ENCODE measurements around the gene PCNX2. TPM values are rescaled to one million over a fixed set of nuclear protein-coding genes. Genes with fewer than 3 reads are reported as not detected.

The PCNX2 gene
- total RNA-seq, 1 donor, result 38.4 TPM

- Histone ChIP-seq H3K4me1 (ENCODE audit: insufficient read depth, low read length) (peaks cover 22% of the 10 kb centered on the region), H3K4me3 (ENCODE audit: low read length) (no peak overlapping the region), H3K9me3 (ENCODE audit: low read depth, low read length) (no peaks in the 10 kb centered on the region), H3K27me3 (ENCODE audit: insufficient read depth, low read length) (no peaks in the 10 kb centered on the region)
Observed at GRCh38 chr1:233290396-233291034, 5.0 kb downstream of the PCNX2 start.

GRCh38 chr1:233289676-233290075 lies 5.8 kb downstream of the PCNX2 start:
- no peak overlapping the region for H3K4me3 ChIP-seq (ENCODE audit: low read length)
- no peaks in the 10 kb centered on the region for H3K9me3 ChIP-seq (ENCODE audit: low read depth, low read length)
- no peaks in the 10 kb centered on the region for H3K27me3 ChIP-seq (ENCODE audit: insufficient read depth, low read length)
- peaks cover 17% of the 10 kb centered on the region for H3K4me1 ChIP-seq (ENCODE audit: insufficient read depth, low read length)

GRCh38 chr1:233282582-233282886 lies 13.0 kb downstream of the PCNX2 start:
- Histone ChIP-seq H3K4me1 (ENCODE audit: insufficient read depth, low read length) (peaks cover 29% of the 10 kb centered on the region), H3K9me3 (ENCODE audit: low read depth, low read length) (no peaks in the 10 kb centered on the region), H3K4me3 (ENCODE audit: low read length) (no peak overlapping the region), H3K27me3 (ENCODE audit: insufficient read depth, low read length) (no peaks in the 10 kb centered on the region)

DNA sequence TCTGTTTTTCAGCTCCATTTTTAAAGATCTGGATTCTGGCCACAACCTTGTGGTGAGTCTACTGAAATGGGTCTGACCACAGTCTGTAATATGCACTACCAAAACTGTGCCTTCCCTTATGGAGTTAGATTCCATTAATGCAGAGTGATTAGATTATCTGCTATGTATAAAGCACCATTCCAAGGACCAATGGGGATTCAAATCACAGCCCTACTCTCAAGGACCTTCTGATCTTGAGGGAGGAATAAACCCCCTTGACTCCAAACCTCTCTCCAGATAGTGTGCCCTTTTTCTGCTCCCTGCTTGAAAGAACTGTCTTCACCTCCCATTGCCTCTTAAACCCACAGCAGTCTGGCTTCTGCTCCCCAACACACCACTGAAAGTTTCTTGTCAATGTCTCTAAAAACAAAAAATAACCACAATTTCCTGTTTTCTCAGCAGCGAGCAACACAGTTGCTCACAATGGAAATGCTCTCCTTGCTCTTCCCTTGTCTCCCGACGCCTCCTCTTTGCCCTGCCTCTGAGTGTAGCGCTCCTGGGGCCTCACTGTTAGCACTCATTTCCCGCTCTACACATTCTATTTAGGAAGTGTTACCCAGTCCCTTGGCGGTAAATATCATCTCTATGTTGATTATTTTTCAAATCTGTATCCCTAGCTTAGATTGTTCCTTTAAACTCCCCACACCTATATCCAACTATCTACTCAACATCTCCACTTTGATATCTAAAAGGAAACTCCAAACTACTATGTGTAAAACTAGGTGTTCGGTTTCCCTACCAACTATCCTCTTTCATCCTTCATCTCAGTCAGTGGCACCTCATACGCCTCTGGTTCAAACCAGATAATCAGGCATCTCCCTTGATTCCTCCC lies 13.6 kb downstream of the PCNX2 start:
- Histone ChIP-seq H3K4me3 (ENCODE audit: low read length) (no peak overlapping the region), H3K27me3 (ENCODE audit: insufficient read depth, low read length) (no peaks in the 10 kb centered on the region), H3K9me3 (ENCODE audit: low read depth, low read length) (no peaks in the 10 kb centered on the region), H3K4me1 (ENCODE audit: insufficient read depth, low read length) (peaks cover 32% of the 10 kb centered on the region)

GRCh38 chr1:233279971-233280370 lies 15.6 kb downstream of the PCNX2 start:
- no peaks in the 10 kb centered on the region for H3K27me3 ChIP-seq (ENCODE audit: insufficient read depth, low read length)
- no peaks in the 10 kb centered on the region for H3K9me3 ChIP-seq (ENCODE audit: low read depth, low read length)
- H3K4me1 ChIP-seq (ENCODE audit: insufficient read depth, low read length), result peaks cover 32% of the 10 kb centered on the region
- no peak overlapping the region for H3K4me3 ChIP-seq (ENCODE audit: low read length)

DNA sequence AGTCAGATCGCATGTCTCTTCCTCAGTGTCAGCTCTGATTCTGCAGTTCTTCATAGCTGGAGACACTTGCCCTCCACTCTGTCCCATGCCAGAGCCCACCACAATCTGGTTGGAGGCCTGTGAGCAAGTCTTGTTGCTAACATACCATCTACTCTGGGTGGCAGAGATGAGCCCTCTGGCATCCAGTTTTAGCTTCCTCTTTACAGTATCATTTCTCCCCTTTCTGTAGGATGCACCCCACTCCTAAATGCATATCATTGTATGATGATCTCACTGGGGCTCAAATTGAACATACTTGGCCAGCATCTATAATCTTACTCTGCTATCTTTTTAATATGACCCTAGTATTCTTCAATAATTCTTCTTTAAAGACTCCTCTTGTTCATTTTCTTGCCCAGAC lies 16.9 kb downstream of the PCNX2 start:
- Histone ChIP-seq H3K4me3 (ENCODE audit: low read length) (no peak overlapping the region), H3K9me3 (ENCODE audit: low read depth, low read length) (no peaks in the 10 kb centered on the region), H3K27me3 (ENCODE audit: insufficient read depth, low read length) (no peaks in the 10 kb centered on the region), H3K4me1 (ENCODE audit: insufficient read depth, low read length) (peaks cover 32% of the 10 kb centered on the region)

DNA sequence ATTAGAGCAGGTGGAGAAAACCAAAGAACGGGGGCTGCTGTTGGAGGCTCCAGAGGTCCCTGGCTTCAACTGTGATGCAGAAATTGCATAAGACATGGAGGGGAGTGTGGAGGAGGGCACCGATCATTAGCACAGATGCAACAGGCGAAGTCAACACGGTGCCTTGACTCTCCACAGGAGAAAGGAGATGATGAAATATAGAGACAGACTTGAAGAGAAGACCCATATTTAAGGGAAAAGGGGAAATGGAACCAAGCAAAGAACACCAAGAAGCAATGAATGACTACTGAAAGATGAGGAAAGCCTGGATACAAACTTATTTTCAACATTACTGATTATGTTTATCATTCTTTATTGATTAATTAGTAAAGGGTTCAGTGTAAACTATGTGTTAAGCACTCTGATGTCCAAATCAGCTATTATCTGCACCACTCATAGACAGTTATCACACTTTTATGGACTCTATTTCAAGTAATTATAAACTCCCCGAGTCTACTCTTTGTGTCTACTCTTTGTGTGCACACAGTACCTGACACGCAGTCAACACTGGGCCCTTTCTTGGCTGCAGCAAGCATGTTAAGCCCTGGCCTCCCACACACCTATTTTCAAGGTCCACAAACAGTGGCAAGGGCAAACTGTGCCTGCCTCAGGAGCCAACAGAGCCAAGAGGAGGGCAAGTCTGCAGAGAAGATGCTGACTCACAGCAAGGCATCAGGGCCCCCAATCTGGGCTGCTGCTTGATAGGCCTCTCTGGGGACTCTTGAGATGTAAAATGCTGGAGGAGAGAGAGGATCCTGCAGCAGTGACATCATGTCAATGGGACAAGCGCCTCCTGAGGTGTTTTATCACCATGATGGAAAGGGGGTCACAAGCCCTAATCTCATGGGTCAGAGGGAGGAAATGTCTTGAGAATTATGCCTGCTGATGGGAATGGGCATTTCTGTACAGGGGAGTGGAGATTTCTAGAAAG lies 17.6 kb downstream of the PCNX2 start:
- H3K9me3 ChIP-seq (ENCODE audit: low read depth, low read length), result no peaks in the 10 kb centered on the region
- H3K4me3 ChIP-seq (ENCODE audit: low read length), result no peak overlapping the region
- no peaks in the 10 kb centered on the region for H3K27me3 ChIP-seq (ENCODE audit: insufficient read depth, low read length)
- H3K4me1 ChIP-seq (ENCODE audit: insufficient read depth, low read length), result peaks cover 32% of the 10 kb centered on the region

DNA sequence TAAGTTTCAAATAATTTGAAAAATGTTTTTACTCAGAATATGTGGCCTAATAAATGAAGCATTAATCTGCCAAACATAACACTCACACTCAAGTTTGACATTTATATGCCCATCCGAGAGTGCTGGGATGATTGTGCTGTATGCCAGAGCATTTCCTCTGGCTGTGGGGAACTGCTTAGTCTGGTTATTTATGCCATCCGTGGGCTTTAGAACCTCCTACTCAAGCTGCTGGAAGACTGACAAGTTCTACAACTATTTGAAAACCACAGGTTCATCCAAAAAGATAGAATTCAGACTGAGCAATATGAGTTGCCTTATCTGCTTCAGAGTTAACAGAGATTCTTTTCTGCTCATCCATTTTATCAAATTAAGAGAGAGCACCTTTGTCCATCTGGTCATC lies 25.9 kb downstream of the PCNX2 start:
- no peak overlapping the region for H3K4me3 ChIP-seq (ENCODE audit: low read length)
- no peaks in the 10 kb centered on the region for H3K27me3 ChIP-seq (ENCODE audit: insufficient read depth, low read length)
- no peaks in the 10 kb centered on the region for H3K4me1 ChIP-seq (ENCODE audit: insufficient read depth, low read length)
- no peaks in the 10 kb centered on the region for H3K9me3 ChIP-seq (ENCODE audit: low read depth, low read length)

- Histone ChIP-seq H3K4me3 (ENCODE audit: low read length) (no peak overlapping the region), H3K27me3 (ENCODE audit: insufficient read depth, low read length) (no peaks in the 10 kb centered on the region), H3K9me3 (ENCODE audit: low read depth, low read length) (no peaks in the 10 kb centered on the region), H3K4me1 (ENCODE audit: insufficient read depth, low read length) (no peaks in the 10 kb centered on the region)
Observed at GRCh38 chr1:233268389-233269022, 27.0 kb downstream of the PCNX2 start.

GRCh38 chr1:233261695-233262094 lies 33.8 kb downstream of the PCNX2 start:
- no peak overlapping the region for H3K4me3 ChIP-seq (ENCODE audit: low read length)
- H3K27me3 ChIP-seq (ENCODE audit: insufficient read depth, low read length), result no peaks in the 10 kb centered on the region
- no peaks in the 10 kb centered on the region for H3K4me1 ChIP-seq (ENCODE audit: insufficient read depth, low read length)
- no peaks in the 10 kb centered on the region for H3K9me3 ChIP-seq (ENCODE audit: low read depth, low read length)

- no peak overlapping the region for H3K4me3 ChIP-seq (ENCODE audit: low read length)
Observed at GRCh38 chr1:233261206-233261605, 34.3 kb downstream of the PCNX2 start.

DNA sequence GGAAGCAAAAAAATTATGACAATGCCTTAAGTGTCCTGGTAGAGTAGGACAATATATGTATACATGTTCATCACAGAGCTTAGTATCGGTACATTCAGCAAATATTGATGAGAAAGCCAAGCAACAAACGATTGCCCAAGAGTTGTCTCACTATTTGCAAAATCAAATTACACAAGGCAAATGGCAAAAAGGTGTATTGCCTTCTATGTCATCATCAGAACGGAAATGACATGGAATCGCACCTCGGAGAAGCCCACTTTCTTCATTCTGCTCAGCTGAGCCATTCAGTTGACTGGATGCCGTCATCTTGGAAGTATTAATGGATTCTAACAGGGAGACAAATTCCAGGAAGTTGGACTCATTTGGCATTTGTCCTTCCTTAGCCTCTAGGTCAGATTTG lies 37.7 kb downstream of the PCNX2 start:
- H3K4me1 ChIP-seq (ENCODE audit: insufficient read depth, low read length), result no peaks in the 10 kb centered on the region
- H3K4me3 ChIP-seq (ENCODE audit: low read length), result no peak overlapping the region
- H3K27me3 ChIP-seq (ENCODE audit: insufficient read depth, low read length), result no peaks in the 10 kb centered on the region
- no peaks in the 10 kb centered on the region for H3K9me3 ChIP-seq (ENCODE audit: low read depth, low read length)

More at GRCh38 chr1:233261206-233261605, 34.3 kb downstream of the PCNX2 start:
- Histone ChIP-seq H3K9me3 (ENCODE audit: low read depth, low read length) (no peaks in the 10 kb centered on the region), H3K4me1 (ENCODE audit: insufficient read depth, low read length) (no peaks in the 10 kb centered on the region), H3K27me3 (ENCODE audit: insufficient read depth, low read length) (no peaks in the 10 kb centered on the region)

DNA sequence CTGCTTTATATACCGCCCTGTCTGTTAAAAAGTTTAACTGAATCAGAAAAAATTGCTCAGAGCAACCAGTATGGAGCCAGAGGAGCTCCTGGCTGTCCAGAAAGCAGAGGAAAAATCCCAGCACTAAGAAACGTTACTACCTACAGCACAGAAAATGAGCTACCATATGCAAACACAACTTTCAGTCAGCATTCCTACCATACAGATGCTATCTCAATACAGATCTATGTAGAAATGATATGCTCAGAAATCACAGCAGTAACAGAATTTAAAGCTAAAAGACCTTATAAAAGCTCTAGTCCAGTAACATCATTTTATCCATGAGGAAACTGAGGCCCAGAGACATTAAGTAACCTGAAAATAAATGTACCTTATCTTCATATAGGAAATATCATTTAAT lies 38.7 kb downstream of the PCNX2 start:
- no peaks in the 10 kb centered on the region for H3K27me3 ChIP-seq (ENCODE audit: insufficient read depth, low read length)
- H3K4me3 ChIP-seq (ENCODE audit: low read length), result no peak overlapping the region
- peaks cover 4% of the 10 kb centered on the region for H3K4me1 ChIP-seq (ENCODE audit: insufficient read depth, low read length)
- H3K9me3 ChIP-seq (ENCODE audit: low read depth, low read length), result no peaks in the 10 kb centered on the region

- Histone ChIP-seq H3K9me3 (ENCODE audit: low read depth, low read length) (no peaks in the 10 kb centered on the region), H3K27me3 (ENCODE audit: insufficient read depth, low read length) (no peaks in the 10 kb centered on the region), H3K4me1 (ENCODE audit: insufficient read depth, low read length) (peaks cover 10% of the 10 kb centered on the region), H3K4me3 (ENCODE audit: low read length) (no peak overlapping the region)
Observed at GRCh38 chr1:233256191-233256590, 39.3 kb downstream of the PCNX2 start.

- Histone ChIP-seq H3K9me3 (ENCODE audit: low read depth, low read length) (no peaks in the 10 kb centered on the region), H3K4me3 (ENCODE audit: low read length) (no peak overlapping the region), H3K27me3 (ENCODE audit: insufficient read depth, low read length) (no peaks in the 10 kb centered on the region), H3K4me1 (ENCODE audit: insufficient read depth, low read length) (peaks cover 12% of the 10 kb centered on the region)
Observed at GRCh38 chr1:233255145-233255544, 40.4 kb downstream of the PCNX2 start.
